GM12891 (cell line): ENCODE measurements around the gene GDF7.

Source experiments
- POLR2A ChIP-seq: IDR thresholded peaks from 2 replicates; pipeline ENCODE4 v1.6.1; 2011; ENCODE audit warnings: low read depth, low read length, control low read depth
- POLR2AphosphoS5 ChIP-seq: IDR thresholded peaks from 2 replicates; pipeline ENCODE4 v1.6.1; 2011; ENCODE audit warnings: low read depth, low read length, control low read depth
- TAF1 ChIP-seq: IDR thresholded peaks from 2 replicates; pipeline ENCODE4 v1.6.1; 2011; ENCODE audit warnings: low read depth, low read length, control low read depth

GRCh38 chr2:20640411-20641122 is 26.4 kb upstream of the GDF7 start:
- TF ChIP-seq POLR2A, result no peak
- no peak for TF ChIP-seq TAF1
- TF ChIP-seq POLR2AphosphoS5, result no peak
